VCaP (cell line): ENCODE results near the gene JARID2.

Source experiments
- H3K27ac ChIP-seq: fragments of 450-650 bp; 2 replicates; pipeline ENCODE4 v1.5.1; 2017
- CTCF ChIP-seq: fragments of 450-650 bp; conservative IDR thresholded peaks from 2 replicates; pipeline ENCODE4 v1.5.1; 2017; ENCODE audit warnings: mild to moderate bottlenecking, moderate library complexity

Gene JARID2

GRCh38 chr6:15352845-15353244, 107.0 kb downstream of the JARID2 start:
- no peak for TF ChIP-seq CTCF
- no peak overlapping the region for H3K27ac ChIP-seq

GRCh38 chr6:15355683-15356099, 109.8 kb downstream of the JARID2 start:
- no peak overlapping the region for H3K27ac ChIP-seq
- TF ChIP-seq CTCF: no peak

- TF ChIP-seq CTCF: no peak
- no peak overlapping the region for H3K27ac ChIP-seq
Measured at GRCh38 chr6:15356179-15356578, 110.3 kb downstream of the JARID2 start.

- H3K27ac ChIP-seq: no peak overlapping the region
Measured at GRCh38 chr6:15356937-15357336, 111.1 kb downstream of the JARID2 start.

GRCh38 chr6:15357782-15358181, 111.9 kb downstream of the JARID2 start:
- H3K27ac ChIP-seq: no peak overlapping the region
- no peak for TF ChIP-seq CTCF

More at GRCh38 chr6:15356937-15357336, 111.1 kb downstream of the JARID2 start:
- no peak for TF ChIP-seq CTCF

GRCh38 chr6:15358579-15359327, 112.9 kb downstream of the JARID2 start:
- TF ChIP-seq CTCF: no peak
- no peak overlapping the region for H3K27ac ChIP-seq

- no peak for TF ChIP-seq CTCF
- no peak overlapping the region for H3K27ac ChIP-seq
Measured at GRCh38 chr6:15359335-15359862, 113.5 kb downstream of the JARID2 start.
